ENCODE data around the gene CPTP. TPM values are rescaled to one million over a fixed set of nuclear protein-coding genes. Genes with fewer than 3 reads are reported as not detected.

The CPTP gene
- total RNA-seq, result 10.3 and 12.6 TPM in 2 replicates

GRCh38 chr1:1324524-1325287 lies at the start of gene CPTP, which contains the start of gene INTS11:
TSS of gene CPTP (plus strand) at chr1:1324802. CDS start at chr1:1326911, 2,109 bp downstream.
TSS of gene INTS11 (minus strand) at chr1:1324660. CDS start at chr1:1324608, 52 bp downstream.

GRCh38 chr1:1307923-1308755 lies 16.5 kb upstream of the CPTP start, which contains the start of the genes ACAP3 and PUSL1:
TSS of gene ACAP3 (minus strand) at chr1:1307930. CDS start at chr1:1307815, 115 bp downstream.
TSS of gene PUSL1 (plus strand) at chr1:1308597. CDS start at chr1:1308644, 47 bp downstream.

GRCh38 chr1:1331068-1331965 lies 6.7 kb downstream of the CPTP start, which contains the start of gene TAS1R3:
TSS of gene TAS1R3 (plus strand) at chr1:1331280. CDS start at chr1:1331346, 66 bp downstream.

GRCh38 chr1:1349256-1350012 lies 24.8 kb downstream of the CPTP start, which contains the start of gene DVL1:
TSS of gene DVL1 (minus strand) at chr1:1349418. CDS start at chr1:1349065, 353 bp downstream.

DNA sequence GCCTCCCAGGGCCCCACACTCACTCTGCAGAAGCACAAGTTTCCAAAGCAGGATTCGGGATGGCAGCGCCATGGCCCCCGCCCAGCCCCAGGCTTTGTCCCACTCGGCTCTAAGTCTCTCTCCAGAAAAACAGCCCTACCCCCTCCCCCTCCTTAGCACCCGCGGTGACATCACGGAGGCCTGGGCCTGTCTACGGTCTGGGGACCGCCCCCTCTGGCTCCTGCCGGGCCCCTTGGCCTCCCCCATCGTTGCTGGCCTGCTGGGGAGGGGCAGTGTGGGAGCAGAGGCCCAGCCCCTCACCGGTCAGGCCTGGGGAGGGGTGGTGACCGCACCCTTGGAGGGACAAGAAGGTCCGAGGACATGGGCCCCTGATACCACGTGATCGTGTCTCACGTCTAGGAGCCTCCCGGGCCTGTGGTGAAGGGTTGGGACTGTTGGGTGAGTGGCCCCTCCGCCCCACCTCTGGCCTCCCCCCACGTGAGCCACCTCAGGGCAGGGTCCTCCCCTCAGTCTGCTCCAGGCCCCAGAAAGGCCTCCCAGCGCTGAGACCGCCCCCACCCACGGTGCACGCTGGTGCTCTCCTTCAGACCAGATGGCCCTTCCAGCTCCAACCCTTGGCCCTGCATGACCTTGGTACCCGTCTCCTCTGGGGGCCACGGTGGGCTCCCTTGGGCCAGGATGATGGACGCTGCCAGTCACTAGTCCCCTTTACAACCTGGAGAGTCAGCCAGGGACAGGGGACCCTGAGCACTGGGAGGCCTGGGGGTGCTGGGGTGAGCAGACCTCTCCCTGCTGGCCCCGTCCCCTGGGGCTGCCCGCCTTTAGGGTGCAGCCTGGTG lies 34.0 kb downstream of the CPTP start, which contains the start of gene MXRA8:
Gene MXRA8, minus strand, starts transcription at position 123 of the 839 bp plus-strand sequence. Its CDS starts 51 bp downstream, at position 72.

GRCh38 chr1:1374929-1375662 lies 50.5 kb downstream of the CPTP start, which contains the start of gene AURKAIP1:
TSS of gene AURKAIP1 (minus strand) at chr1:1375207. CDS start at chr1:1374756, 451 bp downstream.

Small RNA genes lying within 50 kb of the gene (small RNA-seq; reads per million reads assigned to genes)
- not detected for gene MIR6726

Other genes with a start within 250 kb of the CPTP start
- gene C1orf159, start 208.7 kb upstream of the CPTP start, total RNA-seq, result 4.8 and 5.2 TPM in 2 replicates
- gene TTLL10, start 150.9 kb upstream of the CPTP start, total RNA-seq, result not detected in 2 replicates
- gene TNFRSF18, start 118.2 kb upstream of the CPTP start, total RNA-seq, result 0.32 and 0.39 TPM in 2 replicates
- gene TNFRSF4, start 110.6 kb upstream of the CPTP start, total RNA-seq, result 0.13 TPM in 1 of 2 replicates, not detected in the other
- 121 and 122 TPM in 2 replicates for gene SDF4, start 92.8 kb upstream of the CPTP start, total RNA-seq
- gene B3GALT6, start 92.6 kb upstream of the CPTP start, total RNA-seq, result 16.3 and 18.9 TPM in 2 replicates
- 0.43 and 0.65 TPM in 2 replicates for gene C1QTNF12, start 78.1 kb upstream of the CPTP start, total RNA-seq
- 26.9 and 30.3 TPM in 2 replicates for gene UBE2J2, start 50.9 kb upstream of the CPTP start, total RNA-seq
- 0.76 and 0.78 TPM in 2 replicates for gene SCNN1D, start 44.4 kb upstream of the CPTP start, total RNA-seq
- 19.2 and 24.7 TPM in 2 replicates for gene ACAP3, start 16.9 kb upstream of the CPTP start, total RNA-seq
- gene PUSL1, start 16.2 kb upstream of the CPTP start, total RNA-seq, result 16.2 and 22.7 TPM in 2 replicates
- gene INTS11, start 142 bp upstream of the CPTP start, total RNA-seq, result 43.3 and 46.8 TPM in 2 replicates
- under 0.01 and 0.22 TPM in 2 replicates for gene TAS1R3, start 6.5 kb downstream of the CPTP start, total RNA-seq
- gene DVL1, start 24.6 kb downstream of the CPTP start, total RNA-seq, result 30.4 and 31.7 TPM in 2 replicates
- 507 and 540 TPM in 2 replicates for gene MXRA8, start 33.8 kb downstream of the CPTP start, total RNA-seq
- 60.2 and 63.8 TPM in 2 replicates for gene AURKAIP1, start 50.4 kb downstream of the CPTP start, total RNA-seq
- gene CCNL2, start 74.5 kb downstream of the CPTP start, total RNA-seq, result 111 and 123 TPM in 2 replicates
- 96.8 and 105 TPM in 2 replicates for gene MRPL20, start 82.5 kb downstream of the CPTP start, total RNA-seq
- gene ANKRD65, start 96.5 kb downstream of the CPTP start, total RNA-seq, result 1.7 and 2.9 TPM in 2 replicates
- 2.6 and 4.1 TPM in 2 replicates for gene VWA1, start 110.9 kb downstream of the CPTP start, total RNA-seq
- gene ATAD3C, start 124.9 kb downstream of the CPTP start, total RNA-seq, result under 0.01 and 0.13 TPM in 2 replicates
- 5.4 and 8.6 TPM in 2 replicates for gene ATAD3B, start 147.0 kb downstream of the CPTP start, total RNA-seq
- gene ATAD3A, start 187.4 kb downstream of the CPTP start, total RNA-seq, result 7.9 and 21.6 TPM in 2 replicates
- 2.2 and 3.2 TPM in 2 replicates for gene TMEM240, start 215.8 kb downstream of the CPTP start, total RNA-seq

All from articular chondrocyte of knee joint (primary cell).